Adrenal gland (tissue), 5 donors: ENCODE results near the gene LHX4.

Source experiments
- CTCF ChIP-seq, 6 experiments: fragments of 450-650 bp in 4 of 6; fragments of 200-600 bp in 2 of 6; sonication (generic) in 1 of 6; IDR thresholded peaks; 1 replicate in 5 of 6; 2 replicates in 1 of 6; pipeline versions ENCODE4 v1.5.1 to v1.8.0; 2016 to 2021; ENCODE audit warnings: antibody characterized with exemption in 6 of 6, mild to moderate bottlenecking in 2 of 6, moderate library complexity in 1 of 6
- POLR2A ChIP-seq, 2 donors: fragments of 450-650 bp; IDR thresholded peaks; one replicate each; pipeline ENCODE4 v1.6.1; 2017; ENCODE audit warnings: antibody characterized with exemption in 2 of 2, mild to moderate bottlenecking in 2 of 2, moderate library complexity in 1 of 2
- donor health status: DM: no; HTN: no; CAD: no.

- TF ChIP-seq CTCF (IDR thresholded peaks at IDR 0.05) (no peak), POLR2A (IDR thresholded peaks at IDR 0.05) (no peak)
Measured at GRCh38 chr1:180311011-180311730, 81.1 kb downstream of the LHX4 start.
